Right lung (tissue), 5 donors: ENCODE data around the gene ETFA. TPM values are rescaled to one million over a fixed set of nuclear protein-coding genes. Genes with fewer than 3 reads are reported as not detected.

Source experiments
- DNase-seq, 2 donors: peaks; one replicate each; pipeline ENCODE4 v3.0.0-alpha.2; 2013
- polyA plus RNA-seq, 5 donors: library from polyadenylated mRNA; unstranded; fragments of 120-200 nt; gene quantifications; one replicate each; pipeline versions ENCODE4 v1.2.1 to v1.2.3, GENCODE V29; 2013; ENCODE audit warnings: inconsistent platforms in 1 of 5, low replicate concordance in 1 of 5; ENCODE audit not compliant: insufficient read length in 5 of 5, insufficient read depth in 1 of 5

ETFA gene
- polyA plus RNA-seq, 5 donors = 122 to 157 (median 143) TPM

DNA sequence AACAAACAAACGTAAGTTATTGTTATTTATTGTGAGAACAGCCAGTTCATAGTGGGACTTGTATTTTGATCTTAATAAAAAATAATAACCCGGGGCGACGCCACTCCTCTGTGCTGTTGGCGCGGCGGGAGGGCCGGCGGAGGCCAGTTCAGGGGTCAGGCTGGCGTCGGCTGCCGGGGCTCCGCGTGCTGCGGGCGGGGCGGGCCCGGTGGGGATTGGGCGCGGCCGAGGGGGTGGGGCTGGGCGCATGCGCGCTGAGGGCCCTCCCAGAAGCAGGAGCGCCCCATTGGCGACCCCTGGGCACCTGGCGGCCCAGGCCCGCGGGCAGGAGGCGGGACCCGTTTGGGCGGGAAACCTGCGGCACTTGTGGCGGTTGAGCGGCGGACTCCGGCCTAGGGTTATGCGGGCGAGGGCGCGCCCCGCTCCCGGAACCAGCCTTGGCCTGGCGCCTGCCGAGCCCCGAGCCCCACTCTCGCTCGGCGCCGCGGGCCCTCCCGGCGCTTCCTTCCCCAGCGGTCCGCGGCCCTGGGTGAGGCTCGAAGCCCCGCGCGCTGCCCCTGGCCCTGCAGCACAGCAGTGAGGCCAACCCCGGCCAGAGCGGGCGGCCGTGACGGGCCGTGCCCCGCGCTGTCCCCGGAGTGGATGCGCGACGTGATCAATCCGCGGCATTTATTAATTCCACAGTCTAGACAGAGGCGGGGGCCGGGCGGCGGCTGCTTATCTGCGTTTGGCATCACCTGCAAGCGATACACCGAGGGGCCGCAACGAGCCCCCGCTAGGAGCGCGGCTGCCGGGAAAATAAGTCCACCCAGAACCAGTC lies 31.3 kb upstream of the ETFA start:
- DNase-seq = no peak

GRCh38 chr15:76342058-76342381 lies 30.8 kb upstream of the ETFA start:
- no peak for DNase-seq

GRCh38 chr15:76341366-76342057 lies 30.2 kb upstream of the ETFA start:
- no peak for DNase-seq

DNA sequence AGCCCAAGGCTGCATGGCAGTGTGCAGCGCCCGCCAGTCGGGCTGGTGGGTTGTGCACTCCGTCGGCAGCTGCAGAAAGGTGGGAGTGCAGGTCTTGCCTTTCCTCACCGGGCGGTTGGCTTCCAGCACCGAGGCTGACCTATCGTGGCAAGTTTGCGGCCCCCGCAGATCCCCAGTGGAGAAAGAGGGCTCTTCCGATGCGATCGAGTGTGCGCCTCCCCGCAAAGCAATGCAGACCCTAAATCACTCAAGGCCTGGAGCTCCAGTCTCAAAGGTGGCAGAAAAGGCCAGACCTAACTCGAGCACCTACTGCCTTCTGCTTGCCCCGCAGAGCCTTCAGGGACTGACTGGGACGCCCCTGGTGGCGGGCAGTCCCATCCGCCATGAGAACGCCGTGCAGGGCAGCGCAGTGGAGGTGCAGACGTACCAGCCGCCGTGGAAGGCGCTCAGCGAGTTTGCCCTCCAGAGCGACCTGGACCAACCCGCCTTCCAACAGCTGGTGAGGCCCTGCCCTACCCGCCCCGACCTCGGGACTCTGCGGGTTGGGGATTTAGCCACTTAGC lies 29.6 kb upstream of the ETFA start:
- no peak for DNase-seq

- peak in 1 of 2 donors; percentile 55 for DNase-seq
Observed at GRCh38 chr15:76340198-76340802, 29.0 kb upstream of the ETFA start.

DNA sequence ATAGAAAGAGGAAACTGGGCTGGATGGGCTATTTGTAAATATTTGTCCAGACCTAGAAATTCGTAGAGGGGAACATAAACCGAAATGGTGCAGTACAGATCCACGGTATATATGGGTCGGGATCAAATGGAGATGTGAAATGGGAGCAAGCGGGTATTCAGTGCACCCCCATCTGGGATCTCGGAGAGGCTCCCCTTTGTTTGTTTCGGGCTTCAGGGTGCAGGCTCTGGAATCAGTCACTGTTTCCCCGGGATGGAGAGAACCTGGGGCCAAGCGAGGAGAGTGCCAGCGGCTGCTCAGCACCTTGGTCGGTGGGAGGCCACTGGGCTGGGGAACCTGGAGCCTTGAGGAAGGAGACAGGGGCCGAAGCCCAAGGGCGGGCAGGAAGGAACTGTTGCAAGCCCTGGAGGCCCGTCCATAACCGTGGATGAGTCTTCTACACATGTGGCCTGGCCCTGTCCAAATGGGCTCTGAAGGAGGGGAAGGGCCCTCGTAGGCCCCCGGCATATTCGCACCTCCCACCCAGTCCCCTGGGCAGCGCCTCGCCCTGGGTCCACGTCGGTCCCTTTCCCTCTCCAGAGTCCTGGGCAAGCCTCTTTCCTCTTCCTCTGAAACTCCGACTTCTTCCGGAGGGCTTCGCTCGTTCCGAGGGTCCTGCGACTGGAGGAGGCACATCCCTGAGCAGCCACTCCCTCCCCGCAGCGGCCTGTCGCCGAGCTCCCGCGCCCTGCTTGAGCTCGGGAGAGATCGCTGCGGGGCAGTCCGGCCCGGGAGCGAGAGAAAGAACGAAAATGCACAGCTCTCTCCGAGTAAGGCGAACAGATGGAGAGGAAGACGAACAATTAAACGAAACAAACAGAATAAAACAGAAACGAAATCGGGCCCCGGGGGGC lies 28.3 kb upstream of the ETFA start:
- DNase-seq = peak in 1 of 2 donors; percentile 57

DNA sequence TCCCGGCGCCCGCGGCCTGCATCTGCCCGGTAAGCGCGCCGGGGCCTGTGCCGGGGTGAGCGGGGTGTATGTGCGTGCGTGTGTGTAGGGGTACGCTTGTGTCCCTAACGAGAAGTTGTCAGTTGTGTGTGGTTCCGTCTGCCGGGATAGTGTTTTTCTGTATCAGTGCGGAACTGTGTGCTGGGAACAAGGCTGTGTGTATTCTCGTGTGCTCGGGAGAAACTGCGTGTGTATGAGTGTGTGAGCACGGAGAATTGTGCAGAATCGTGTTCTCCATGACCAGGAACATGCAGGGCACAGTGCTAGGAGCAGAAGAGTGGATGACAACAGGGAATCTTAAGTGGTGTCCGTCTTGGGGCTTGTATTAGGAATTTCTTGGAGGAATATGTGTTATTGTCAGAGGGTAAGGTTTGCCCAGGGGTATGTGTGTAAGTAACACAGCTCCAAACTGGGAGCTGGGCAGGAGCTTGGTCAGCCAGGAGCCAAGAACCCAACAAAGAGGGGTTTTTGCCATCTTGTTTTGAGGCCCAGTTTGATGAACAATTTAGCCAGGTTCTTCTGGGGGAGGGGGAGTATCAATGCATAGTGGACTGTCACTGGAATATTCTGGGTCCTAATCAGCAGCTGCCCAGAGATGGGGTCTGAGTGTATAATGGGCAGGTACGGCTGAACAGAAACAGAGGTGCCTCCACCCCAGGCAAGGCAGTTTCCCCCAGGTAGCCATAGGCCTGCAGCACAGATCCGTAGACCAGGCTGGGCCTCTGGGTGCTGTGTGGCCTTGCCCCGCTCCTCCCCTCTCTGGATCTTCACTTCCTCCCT lies 27.4 kb upstream of the ETFA start:
- no peak for DNase-seq

DNA sequence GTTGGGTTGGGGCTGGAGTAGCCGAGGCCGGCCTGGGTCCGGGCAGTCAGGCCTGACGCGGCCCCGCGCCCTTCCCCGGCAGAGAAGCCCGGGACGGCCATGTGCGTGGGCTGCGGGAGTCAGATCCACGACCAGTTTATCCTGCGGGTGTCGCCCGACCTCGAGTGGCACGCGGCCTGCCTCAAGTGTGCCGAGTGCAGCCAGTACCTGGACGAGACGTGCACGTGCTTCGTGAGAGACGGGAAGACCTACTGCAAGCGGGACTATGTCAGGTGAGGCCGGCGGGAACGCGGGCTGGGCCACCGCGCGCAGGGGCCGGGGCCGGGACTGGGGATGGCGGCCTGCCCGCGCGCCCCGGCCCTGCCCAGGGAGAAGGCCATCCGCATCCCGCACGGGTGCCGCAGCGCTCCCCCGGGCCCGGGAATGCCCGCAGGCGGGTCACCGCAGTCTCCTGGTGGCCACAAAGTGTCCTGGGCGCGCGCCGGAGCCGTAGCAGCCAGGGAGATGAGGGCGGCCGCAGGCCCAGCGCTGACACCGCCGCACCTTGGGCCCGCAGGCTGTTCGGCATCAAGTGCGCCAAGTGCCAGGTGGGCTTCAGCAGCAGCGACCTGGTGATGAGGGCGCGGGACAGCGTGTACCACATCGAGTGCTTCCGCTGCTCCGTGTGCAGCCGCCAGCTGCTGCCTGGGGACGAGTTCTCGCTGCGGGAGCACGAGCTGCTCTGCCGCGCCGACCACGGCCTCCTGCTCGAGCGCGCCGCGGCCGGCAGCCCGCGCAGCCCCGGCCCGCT lies 26.6 kb upstream of the ETFA start:
- DNase-seq = no peak

DNA sequence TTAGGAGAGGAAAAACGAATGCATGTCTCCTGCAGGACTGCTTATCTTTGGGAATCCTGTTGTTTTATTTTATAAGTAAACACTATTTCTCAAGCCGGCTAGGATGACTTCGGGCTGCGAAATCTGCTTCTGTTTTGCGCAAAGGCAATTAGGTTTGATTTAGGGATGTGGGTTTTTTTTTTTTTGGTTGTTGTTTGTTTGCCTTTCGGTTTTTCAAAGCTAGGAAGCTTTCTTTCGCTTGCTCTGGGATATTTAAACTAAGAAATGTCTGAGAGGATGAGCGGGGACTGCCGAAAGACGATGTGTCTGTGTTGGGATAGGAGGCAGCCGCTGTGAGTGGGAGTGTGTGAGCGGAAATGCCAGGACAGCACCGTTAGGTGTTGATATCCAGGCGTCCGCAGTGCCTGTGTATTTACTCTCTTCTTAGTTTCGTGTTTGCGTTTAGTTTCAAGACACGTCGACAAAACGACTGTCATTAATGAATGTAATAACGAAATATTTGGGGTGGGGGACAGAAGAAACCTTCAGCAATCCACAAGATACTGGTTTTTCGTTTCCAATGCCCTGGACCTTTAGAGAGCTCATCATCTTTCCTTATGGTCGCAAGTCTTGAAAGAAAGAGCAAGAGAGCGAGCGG lies 25.9 kb upstream of the ETFA start:
- peak in 1 of 2 donors; percentile 55 for DNase-seq

DNA sequence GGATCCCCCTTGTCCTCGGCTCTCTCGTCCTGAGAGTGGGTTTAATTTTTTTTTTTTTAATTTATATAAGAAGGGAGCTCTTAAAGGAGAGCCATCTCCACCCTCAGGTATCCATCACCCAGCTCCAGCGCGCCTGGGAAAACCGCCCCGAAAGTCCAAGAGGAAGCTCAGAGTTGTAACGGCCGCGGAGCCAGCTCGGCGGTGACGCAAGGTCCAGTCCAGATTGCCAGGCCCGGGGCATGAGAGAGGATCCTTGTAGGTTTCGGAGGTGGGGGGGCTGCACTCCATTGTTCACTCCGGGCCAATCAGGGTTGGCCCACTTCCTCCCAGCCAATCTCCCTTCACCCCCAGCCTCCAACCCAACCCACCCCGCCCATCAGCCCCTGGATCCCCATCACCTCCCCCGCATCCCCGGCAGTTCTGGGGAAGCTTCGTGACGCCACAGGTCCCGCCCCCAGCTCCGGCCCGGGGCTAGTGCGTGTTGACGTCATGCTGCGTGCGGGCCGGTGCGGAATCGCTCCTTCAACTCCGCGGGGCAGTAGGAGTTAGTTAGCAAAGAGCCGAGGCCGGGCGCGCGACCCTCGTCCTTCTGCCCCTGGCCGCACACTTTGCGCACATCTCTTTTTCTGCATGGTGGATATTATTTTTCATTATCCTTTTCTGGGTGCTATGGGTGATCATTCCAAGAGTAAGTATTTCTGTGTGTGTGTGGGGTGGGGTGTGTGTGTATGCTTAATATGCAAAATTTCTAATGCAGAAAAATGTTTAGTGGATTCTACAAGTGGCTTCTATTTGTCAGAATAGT lies 25.2 kb upstream of the ETFA start, which contains the start of gene ISL2:
Gene ISL2 (plus strand): TSS at position 520 of the 805 bp plus-strand sequence. CDS start 111 bp downstream, at position 631.
- DNase-seq = no peak

DNA sequence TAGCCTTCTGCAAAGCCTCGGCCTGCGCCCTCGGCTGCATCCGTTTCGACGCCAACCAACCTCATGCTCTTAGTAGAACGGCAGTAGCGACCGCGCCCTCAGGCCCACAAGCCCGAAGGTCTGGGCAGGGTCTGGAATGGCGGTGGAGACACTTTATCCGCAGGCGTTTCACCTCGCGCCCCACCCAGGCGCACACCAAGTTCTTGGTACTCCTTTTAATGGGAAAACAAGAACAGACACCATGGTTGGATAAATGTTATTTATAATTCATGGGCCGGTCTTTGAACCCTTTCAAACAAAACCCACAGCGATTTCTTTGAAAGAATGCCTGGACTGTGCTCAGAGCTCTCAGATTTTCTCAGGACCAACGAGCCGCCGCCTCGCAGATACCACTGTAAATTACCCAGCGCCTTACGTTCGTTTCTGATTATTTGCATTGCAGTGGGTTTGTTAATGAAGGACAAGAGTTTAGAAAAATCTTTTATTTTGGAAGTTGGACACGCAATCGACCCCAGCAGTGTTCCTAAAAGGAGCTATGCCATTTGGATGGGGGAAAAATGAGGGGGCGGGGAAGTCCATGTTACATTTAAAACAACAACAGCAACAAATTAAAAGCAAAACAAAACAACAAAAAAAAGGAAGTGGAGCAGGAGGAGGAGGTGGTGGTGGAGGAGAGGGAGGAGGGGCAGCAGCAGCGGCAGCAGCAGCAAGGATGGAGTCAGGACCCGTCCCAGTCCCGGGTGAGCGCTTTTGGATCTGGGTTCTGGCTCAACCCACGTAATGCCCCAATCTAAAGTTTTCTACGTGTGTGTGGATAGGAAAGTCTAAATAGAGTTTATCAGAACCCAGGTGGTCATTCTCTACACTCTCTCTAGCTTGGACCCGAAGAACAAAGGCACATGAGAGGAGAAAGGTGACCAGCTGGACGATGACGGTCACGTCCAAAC lies 24.3 kb upstream of the ETFA start:
- DNase-seq = no peak

DNA sequence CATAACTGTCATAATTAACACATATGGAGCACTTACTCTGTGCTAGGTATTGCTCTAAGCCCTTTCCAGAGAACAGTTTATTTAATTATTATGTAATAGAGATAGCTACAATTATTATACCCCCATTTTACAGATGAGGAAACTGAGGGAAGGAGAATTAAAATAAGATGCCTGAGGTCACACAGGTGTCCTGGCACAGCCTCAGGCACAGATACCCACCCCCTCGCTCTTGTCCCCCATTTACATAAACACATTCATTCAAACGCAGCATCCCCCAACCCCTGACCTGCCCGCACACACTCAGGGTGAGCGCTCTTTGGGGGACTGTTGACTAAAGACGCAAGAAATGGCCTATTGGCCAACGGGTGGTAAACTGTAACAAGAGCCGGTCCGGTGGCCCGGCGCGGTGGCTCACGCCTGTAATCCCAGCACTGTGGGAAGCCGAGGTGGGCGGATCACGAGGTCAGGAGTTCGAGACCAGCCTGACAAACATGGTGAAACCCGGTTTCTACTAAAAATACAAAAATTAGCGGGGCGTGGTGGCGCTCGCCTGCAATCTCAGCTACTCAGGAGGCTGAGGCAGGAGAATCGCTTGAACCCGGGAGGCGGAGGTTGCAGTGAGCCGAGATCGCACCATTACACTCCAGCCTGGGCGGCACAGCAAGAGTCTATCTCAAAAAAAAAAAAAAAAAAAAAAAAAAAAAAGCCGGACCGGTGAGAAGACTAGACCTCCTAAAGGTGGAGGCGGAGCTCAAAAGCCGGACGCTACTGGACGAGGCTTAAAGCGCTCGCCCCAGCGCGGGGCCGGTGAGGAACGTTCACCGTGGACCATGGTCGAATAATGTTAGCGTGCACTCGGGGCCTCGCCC lies 23.4 kb upstream of the ETFA start:
- no peak for DNase-seq

GRCh38 chr15:76333720-76334437 lies 22.6 kb upstream of the ETFA start:
- no peak for DNase-seq

DNA sequence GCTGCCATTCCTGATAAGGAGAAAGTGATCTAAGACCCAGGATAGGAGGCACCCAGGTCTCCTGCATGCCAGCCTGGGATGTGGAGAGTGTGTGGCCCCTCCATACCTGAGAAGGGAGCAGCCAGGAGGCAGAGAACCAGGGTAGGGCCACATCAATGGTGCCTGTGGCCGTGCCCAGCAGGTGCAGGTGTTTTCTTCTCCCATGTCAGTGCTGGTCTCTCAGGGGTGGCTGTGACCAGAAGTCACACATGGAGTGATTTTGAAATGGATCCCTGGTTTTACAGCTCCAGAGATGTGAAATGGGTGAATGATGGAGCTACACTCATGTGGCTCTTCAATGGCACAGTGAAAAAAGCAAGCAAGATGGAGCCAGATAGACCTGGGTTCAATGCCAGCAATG lies 22.0 kb upstream of the ETFA start:
- no peak for DNase-seq

- DNase-seq = no peak
Observed at GRCh38 chr15:76332796-76333195, 21.5 kb upstream of the ETFA start.
